H1 (cell line): ENCODE results near the gene CCNG2. TPM values are rescaled to one million over a fixed set of nuclear protein-coding genes. Genes with fewer than 3 reads are reported as not detected.

Experiments
- CTCF ChIA-PET: fragments of 300-600 bp; sonication (Branson Sonifier 250); formaldehyde crosslinking; loops from one replicate; lab custom pipeline; 2021; ENCODE audit not compliant: partially characterized antibody; lab: Charles Lee
- POLR2A ChIA-PET: fragments of 300-600 bp; sonication (Branson Sonifier 250); formaldehyde crosslinking; loops from one replicate; lab custom pipeline; 2021; ENCODE audit warnings: inconsistent platforms; ENCODE audit not compliant: partially characterized antibody; lab: Charles Lee
- DNase-seq, 2 experiments: peaks; one replicate each; pipeline versions ENCODE4 v3.0.0 to v3.0.0-alpha.2; 2010 to 2022; ENCODE audit warnings: low spot score in 2 of 2, low read depth in 1 of 2, mixed read lengths in 1 of 2
- FAIRE-seq: peaks from 2 replicates; lab custom pipeline; 2011; peaks lifted over from hg19 to GRCh38; lab: Jason Lieb, UNC
- H2AFZ ChIP-seq: 2 replicates; pipeline ENCODE4 v1.8.1; 2012; ENCODE audit warnings: low read length, inconsistent platforms
- H2AK5ac ChIP-seq: 2 replicates; pipeline ENCODE4 v1.6.1; 2013; ENCODE audit warnings: low read depth, low read length
- H2BK120ac ChIP-seq: replicated peaks from 2 replicates; pipeline ENCODE3; 2013; ENCODE audit warnings: low read depth, low read length, inconsistent platforms
- H2BK12ac ChIP-seq: 2 replicates; pipeline ENCODE4 v1.6.1; 2013; ENCODE audit warnings: low read depth, low read length
- H2BK15ac ChIP-seq: 2 replicates; pipeline ENCODE4 v1.6.1; 2013; ENCODE audit warnings: low read length
- H2BK20ac ChIP-seq: 2 replicates; pipeline ENCODE4 v1.6.1; 2013; ENCODE audit warnings: low read length
- H2BK5ac ChIP-seq: 2 replicates; pipeline ENCODE4 v1.6.1; 2013; ENCODE audit warnings: low read depth, low read length
- H3K14ac ChIP-seq: 2 replicates; pipeline ENCODE4 v1.6.1; 2013; ENCODE audit warnings: inconsistent platforms; ENCODE audit not compliant: insufficient read length
- H3K18ac ChIP-seq: 2 replicates; pipeline ENCODE4 v1.6.1; 2013; ENCODE audit warnings: low read length; ENCODE audit errors: extremely low read depth
- H3K23ac ChIP-seq: 2 replicates; pipeline ENCODE4 v1.6.1; 2013; ENCODE audit warnings: inconsistent platforms; ENCODE audit not compliant: insufficient read length
- H3K23me2 ChIP-seq: 2 replicates; pipeline ENCODE4 v1.6.1; 2013; ENCODE audit warnings: low read depth, low read length
- H3K27ac ChIP-seq: 2 replicates; pipeline ENCODE4 v1.6.1; 2011; ENCODE audit warnings: low read depth, low read length, inconsistent platforms
- H3K27me3 ChIP-seq, 4 experiments: replicated peaks in 1 of 4; 1 replicate in 1 of 4; 2 replicates in 3 of 4; pipeline versions ENCODE4 v1.6.1 to v1.8.1; 2011 to 2013; ENCODE audit warnings: low read length in 3 of 4, mild to moderate bottlenecking in 3 of 4, inconsistent platforms in 2 of 4, mixed read lengths in 2 of 4, moderate library complexity in 1 of 4; ENCODE audit not compliant: control insufficient read depth in 3 of 4, insufficient read depth in 3 of 4; ENCODE audit errors: extremely low read depth in 1 of 4
- H3K36me3 ChIP-seq, 4 experiments: 2 replicates each; pipeline versions ENCODE4 v1.6.1 to v1.8.1; 2011 to 2013; ENCODE audit warnings: mild to moderate bottlenecking in 4 of 4, low read length in 3 of 4, moderate library complexity in 2 of 4, control low read depth in 1 of 4, inconsistent platforms in 1 of 4; ENCODE audit not compliant: insufficient read depth in 4 of 4, control insufficient read depth in 2 of 4
- H3K4ac ChIP-seq: replicated peaks from 2 replicates; pipeline ENCODE3; 2013; ENCODE audit warnings: low read length, low read depth, mixed read lengths, inconsistent platforms; ENCODE audit not compliant: insufficient read length
- H3K4me1 ChIP-seq, 4 experiments: replicated peaks in 1 of 4; 1 replicate in 1 of 4; 2 replicates in 3 of 4; pipeline versions ENCODE4 v1.6.1 to v1.8.1; 2011 to 2013; ENCODE audit warnings: low read length in 3 of 4, inconsistent platforms in 2 of 4, mixed read lengths in 1 of 4; ENCODE audit not compliant: insufficient read depth in 4 of 4, control insufficient read depth in 3 of 4
- H3K4me2 ChIP-seq, 2 experiments: 2 replicates each; pipeline versions ENCODE4 v1.6.1 to v1.8.1; 2011 to 2013; ENCODE audit warnings: low read depth in 2 of 2, low read length in 2 of 2, control low read depth in 1 of 2, inconsistent platforms in 1 of 2, mild to moderate bottlenecking in 1 of 2; ENCODE audit not compliant: insufficient read depth in 1 of 2
- H3K4me3 ChIP-seq, 4 experiments: fragments of 200-600, 300-600 bp in 1 of 4; sonication (generic), shearing (Covaris generic), sonication (Bioruptor Twin) in 1 of 4; 2 replicates each; pipeline versions ENCODE4 v1.5.1 to v1.8.1; 2011 to 2016; ENCODE audit warnings: low read length in 4 of 4, low read depth in 3 of 4, control low read depth in 2 of 4, inconsistent platforms in 2 of 4, mild to moderate bottlenecking in 2 of 4, mixed read lengths in 1 of 4, moderate library complexity in 1 of 4; ENCODE audit not compliant: insufficient read depth in 2 of 4; ENCODE audit errors: extremely low read depth in 1 of 4
- H3K56ac ChIP-seq: replicated peaks from 2 replicates; pipeline ENCODE3; 2013; ENCODE audit warnings: low read depth, mild to moderate bottlenecking, mixed read lengths, low read length, inconsistent platforms; ENCODE audit not compliant: insufficient read length
- H3K79me1 ChIP-seq: 2 replicates; pipeline ENCODE4 v1.6.1; 2013; ENCODE audit warnings: low read depth, low read length, control low read depth
- H3K79me2 ChIP-seq, 2 experiments: 2 replicates each; pipeline versions ENCODE4 v1.6.1 to v1.8.1; 2012 to 2013; ENCODE audit warnings: low read length in 2 of 2, mild to moderate bottlenecking in 2 of 2, inconsistent platforms in 1 of 2; ENCODE audit not compliant: insufficient read depth in 2 of 2, control insufficient read depth in 1 of 2
- H3K9ac ChIP-seq, 4 experiments: replicated peaks in 1 of 4; 1 replicate in 1 of 4; 2 replicates in 3 of 4; pipeline versions ENCODE4 v1.6.1 to v1.8.1; 2011 to 2013; ENCODE audit warnings: low read depth in 3 of 4, low read length in 3 of 4, control low read depth in 2 of 4, mild to moderate bottlenecking in 2 of 4, moderate library complexity in 2 of 4, inconsistent platforms in 1 of 4; ENCODE audit errors: extremely low read depth in 1 of 4
- H3K9me3 ChIP-seq, 2 experiments: 2 replicates each; pipeline versions ENCODE4 v1.6.1 to v1.8.1; 2012 to 2013; ENCODE audit warnings: mild to moderate bottlenecking in 2 of 2, moderate library complexity in 2 of 2, control low read depth in 1 of 2, inconsistent platforms in 1 of 2, low read depth in 1 of 2, low read length in 1 of 2, mixed read lengths in 1 of 2; ENCODE audit not compliant: insufficient read depth in 2 of 2
- H4K20me1 ChIP-seq, 2 experiments: replicated peaks in 1 of 2; 2 replicates each; pipeline versions ENCODE3 to v1.8.1; 2011 to 2013; ENCODE audit warnings: inconsistent platforms in 2 of 2, low read length in 2 of 2, mild to moderate bottlenecking in 1 of 2; ENCODE audit not compliant: insufficient read depth in 2 of 2, control insufficient read depth in 1 of 2
- H4K5ac ChIP-seq: 2 replicates; pipeline ENCODE4 v1.6.1; 2013; ENCODE audit warnings: low read length, low read depth, mixed read lengths, inconsistent platforms; ENCODE audit not compliant: insufficient read length
- H4K8ac ChIP-seq: 2 replicates; pipeline ENCODE4 v1.8.0; 2013; ENCODE audit warnings: mild to moderate bottlenecking, moderate library complexity, low read length, inconsistent platforms; ENCODE audit not compliant: insufficient read depth; ENCODE audit errors: extremely low read depth
- H4K91ac ChIP-seq: replicated peaks from 2 replicates; pipeline ENCODE3; 2013; ENCODE audit warnings: low read length, mixed read lengths, inconsistent platforms; ENCODE audit not compliant: insufficient read length
- CTBP2 ChIP-seq: IDR thresholded peaks from 2 replicates; pipeline ENCODE4 v1.7.0; 2011; ENCODE audit warnings: borderline replicate concordance, mild to moderate bottlenecking, moderate library complexity, mixed read lengths, low read length; ENCODE audit not compliant: insufficient read depth, insufficient read length
- GABPA ChIP-seq: IDR thresholded peaks from 2 replicates; pipeline ENCODE4 v1.6.1; 2011; ENCODE audit warnings: mild to moderate bottlenecking, low read length, moderate library complexity, borderline replicate concordance; ENCODE audit not compliant: insufficient read depth
- GTF2F1 ChIP-seq: IDR thresholded peaks from 2 replicates; pipeline ENCODE4 v1.6.1; 2012; ENCODE audit warnings: low read depth, low read length, improper control_type of control experiment, borderline replicate concordance
- KDM5A ChIP-seq: fragments of 200-600 bp; IDR thresholded peaks from 2 replicates; pipeline ENCODE4 v1.7.1; 2012; ENCODE audit warnings: mild to moderate bottlenecking, low read length, inconsistent platforms, mixed read lengths
- NRF1 ChIP-seq: IDR thresholded peaks from 2 replicates; pipeline ENCODE4 v1.6.1; 2011; ENCODE audit warnings: mild to moderate bottlenecking, low read depth, low read length, improper control_type of control experiment
- POLR2AphosphoS5 ChIP-seq: IDR thresholded peaks from 2 replicates; pipeline ENCODE4 v1.6.1; 2011; ENCODE audit warnings: low read depth, low read length
- TAF1 ChIP-seq: IDR thresholded peaks from 2 replicates; pipeline ENCODE4 v1.6.1; 2011; ENCODE audit warnings: mild to moderate bottlenecking, low read depth, low read length
- WGBS, 2 experiments: shearing (Covaris generic) in 1 of 2; methylation state at CpG; one replicate each; pipeline versions ENCODE4 v1.1.6 to v1.1.7; 2013 to 2015; ENCODE audit warnings: low lambda C conversion rate in 2 of 2, mixed read lengths in 2 of 2, inconsistent platforms in 1 of 2, low coverage in 1 of 2, missing lambda C conversion rate in 1 of 2; ENCODE audit not compliant: insufficient replicate concordance in 2 of 2, insufficient coverage in 1 of 2, insufficient read length in 1 of 2; ENCODE audit errors: extremely low coverage in 1 of 2, missing lambda C conversion rate in 1 of 2; 5-methylcytosine and 5-hydroxymethylcytosine counted together
- polyA plus RNA-seq, 7 experiments: library from polyadenylated mRNA; depleted of rRNA in 3 of 7; stranded (reverse) in 5 of 7; unstranded in 2 of 7; fragments of >200 nt in 5 of 7; fragments of 200-250 nt in 2 of 7; gene quantifications; 1 replicate in 5 of 7; 2 replicates in 1 of 7; 4 replicates in 1 of 7; pipeline versions ENCODE4 v1.2.1 to v1.2.3, GENCODE V29; 2011 to 2013; ENCODE audit warnings: missing spikeins in 2 of 7, mixed read lengths in 2 of 7
- total RNA-seq: library from RNA; stranded (reverse); fragmentation: NEBNext Ultra II Directional; extraction: Animal tissue kit (Norgen Biotek cat#: 25700); gene quantifications from 2 replicates; pipeline ENCODE4 v1.2.1, GENCODE V29; 2021
- TF ChIP-seq, protein P1 (sequence below), 3 experiments: IDR thresholded peaks; 1 replicate in 2 of 3; 2 replicates in 1 of 3; pipeline versions ENCODE4 v1.5.1 to v1.6.1; 2011; ENCODE audit warnings: low read length in 3 of 3, mild to moderate bottlenecking in 3 of 3, inconsistent platforms in 2 of 3, low read depth in 1 of 3, moderate library complexity in 1 of 3; ENCODE audit not compliant: insufficient read depth in 1 of 3; ENCODE audit errors: control extremely low read depth in 1 of 3

CCNG2 gene
- total and polyA plus RNA-seq, 2 of the 8 experiments (the other 6 are each of a cell fraction or from before 2014, with no cell fraction given), result 3.5 to 13.9 TPM

DNA sequence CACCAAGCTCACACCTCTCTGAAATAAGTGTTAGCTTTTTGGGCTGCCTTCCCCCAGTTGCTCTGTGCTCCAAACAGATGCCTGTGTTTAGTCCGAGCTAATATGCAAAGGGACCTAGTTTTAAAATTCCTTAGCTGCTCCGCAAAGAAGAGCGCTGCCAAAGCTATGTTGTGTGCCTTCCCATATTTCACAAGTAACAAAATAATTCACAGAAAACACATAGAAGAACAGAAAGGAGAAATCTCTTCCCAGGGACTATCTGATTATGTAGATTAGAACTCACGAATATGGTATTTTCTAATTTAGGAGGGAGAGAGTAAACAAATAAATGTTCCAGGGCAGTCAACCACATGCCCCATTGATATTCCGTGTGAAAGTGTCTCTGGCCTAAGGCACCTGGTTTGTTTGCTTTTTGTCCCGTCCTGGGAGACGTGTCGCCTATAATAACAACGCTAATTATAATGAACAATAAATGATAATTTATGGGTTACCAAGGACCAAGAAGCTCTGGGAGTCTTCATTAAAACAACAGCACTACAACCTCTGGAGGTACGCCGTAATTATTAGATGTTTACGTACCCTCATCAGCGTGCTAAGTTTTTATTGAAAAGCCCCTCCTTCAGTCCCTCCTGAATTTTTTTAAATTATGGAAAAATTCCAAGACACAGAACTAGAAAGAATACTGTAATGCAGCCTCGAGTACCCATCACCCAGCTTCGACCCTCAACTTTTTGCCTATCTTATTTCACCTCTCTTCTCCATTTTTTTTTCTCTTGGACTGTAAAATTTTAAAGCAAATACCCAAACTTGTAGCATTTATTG is 1.2 kb upstream of the CCNG2 start:
- Histone ChIP-seq H3K18ac (no peak overlapping the region; the same call in 1 of the 2 replicates), H3K9ac (peak overlapping the region in 2 of 4 experiments; percentile 14 to 42; a peak in 3 of 7 replicates), H3K4me3 (peak overlapping the region; percentile 35 to 93 (median 84); a peak in 6 of 8 replicates), H4K20me1 (peaks cover 0 to 4% of the 10 kb centered on the region in 2 experiments), H4K91ac (no peak overlapping the region), H3K79me2 (peaks cover 0 to 11% of the 10 kb centered on the region in 2 experiments; a peak in 2 of 4 replicates), H2AK5ac (no peak overlapping the region), H2BK5ac (no peak overlapping the region), H3K23ac (no peak overlapping the region), H3K4ac (no peak overlapping the region), H3K56ac (no peak overlapping the region), H3K27ac (no peak overlapping the region), H3K79me1 (no peaks in the 10 kb centered on the region), H3K4me2 (peak overlapping the region; percentile 71 to 81), H4K8ac (no peak overlapping the region), H2BK120ac (no peak overlapping the region), H2BK12ac (peak overlapping the region; percentile 69; the same call in 1 of the 2 replicates), H3K27me3 (no peaks in the 10 kb centered on the region), H2AFZ (peak overlapping the region; percentile 37; the same call in 1 of the 2 replicates), H3K36me3 (peaks cover 2 to 18% (median 6%) of the 10 kb centered on the region in 4 experiments; a peak in 4 of 8 replicates), H3K23me2 (peaks cover 3% of the 10 kb centered on the region; the same call in 1 of the 2 replicates), H3K4me1 (peaks cover 0 to 6% (median 2%) of the 10 kb centered on the region in 4 experiments; a peak in 4 of 7 replicates), H3K9me3 (no peaks in the 10 kb centered on the region), H4K5ac (peak overlapping the region; percentile 54), H2BK20ac (no peak overlapping the region), H3K14ac (no peak overlapping the region), H2BK15ac (no peak overlapping the region)
- no peak for DNase-seq
- POLR2A ChIA-PET, result interaction anchor here (0.8 to 5.8 kb wide), 16 partner anchors 8 to 206 kb away, joined by 3 to 39 read pairs (median 4); partner anchors contain the start of genes CCNI and SEPTIN11
- 9% methylated on average over 15 of the region's 15 CpGs; no CpG with 5 or more reads in 1 of the 2 experiments for WGBS, 2 experiments
- FAIRE-seq, result no peak
- TF ChIP-seq GTF2F1, result no peak
- TF ChIP-seq, protein P1, sequence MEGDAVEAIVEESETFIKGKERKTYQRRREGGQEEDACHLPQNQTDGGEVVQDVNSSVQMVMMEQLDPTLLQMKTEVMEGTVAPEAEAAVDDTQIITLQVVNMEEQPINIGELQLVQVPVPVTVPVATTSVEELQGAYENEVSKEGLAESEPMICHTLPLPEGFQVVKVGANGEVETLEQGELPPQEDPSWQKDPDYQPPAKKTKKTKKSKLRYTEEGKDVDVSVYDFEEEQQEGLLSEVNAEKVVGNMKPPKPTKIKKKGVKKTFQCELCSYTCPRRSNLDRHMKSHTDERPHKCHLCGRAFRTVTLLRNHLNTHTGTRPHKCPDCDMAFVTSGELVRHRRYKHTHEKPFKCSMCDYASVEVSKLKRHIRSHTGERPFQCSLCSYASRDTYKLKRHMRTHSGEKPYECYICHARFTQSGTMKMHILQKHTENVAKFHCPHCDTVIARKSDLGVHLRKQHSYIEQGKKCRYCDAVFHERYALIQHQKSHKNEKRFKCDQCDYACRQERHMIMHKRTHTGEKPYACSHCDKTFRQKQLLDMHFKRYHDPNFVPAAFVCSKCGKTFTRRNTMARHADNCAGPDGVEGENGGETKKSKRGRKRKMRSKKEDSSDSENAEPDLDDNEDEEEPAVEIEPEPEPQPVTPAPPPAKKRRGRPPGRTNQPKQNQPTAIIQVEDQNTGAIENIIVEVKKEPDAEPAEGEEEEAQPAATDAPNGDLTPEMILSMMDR (IDR thresholded peaks at IDR 0.05; ENCODE audit: control extremely low read depth in 1 of 3, insufficient read depth in 1 of 3, low read depth in 1 of 3, low read length in 3 of 3), result no peak
- TF ChIP-seq TAF1, result peak; percentile 47; the same call in 1 of the 2 replicates
- TF ChIP-seq CTBP2, result no peak
- no peak for TF ChIP-seq KDM5A
- TF ChIP-seq NRF1, result no peak
- no peak for TF ChIP-seq POLR2AphosphoS5
- no peak for TF ChIP-seq GABPA
- CTCF ChIA-PET, result interaction anchor here (0.6 to 1.6 kb wide), 8 partner anchors 25 to 109 kb away, joined by 3 to 7 read pairs (median 3); no protein-coding TSS in a partner anchor
